Sciatic nerve (tissue), 2 donors: ENCODE results near the gene SERPINA6. TPM values are rescaled to one million over a fixed set of nuclear protein-coding genes. Genes with fewer than 3 reads are reported as not detected.

ENCODE experiments used
- ATAC-seq: fragments of 200-7000 bp; cut with Tn5 transposase; one replicate; pipeline ENCODE4 v1.9.1; 2020; ENCODE audit warnings: mild to moderate bottlenecking, moderate library complexity
- DNase-seq: peaks from one replicate; pipeline ENCODE4 v3.0.0-alpha.2; 2020; ENCODE audit warnings: low spot score
- intact Hi-C: fragments of 100-400 bp; cut with DNase I; formaldehyde crosslinking; loops from one replicate; pipeline ENCODE4 v1.14.2; 2022
- total RNA-seq: library from RNA; stranded (reverse); fragmentation: NEBNext Ultra II Directional; extraction: Animal tissue kit (Norgen Biotek cat#: 25700); gene quantifications from one replicate; pipeline ENCODE4 v1.2.1, GENCODE V29; 2021
- donor health status: DM: no; HTN: no; CAD: no.
- donor health status: DM: no; HTN: no; CAD: no.

Gene SERPINA6
- total RNA-seq, 1 donor from 2014 or later: not detected

- intact Hi-C loops: no loop called here
- no peak for ATAC-seq
Measured at GRCh38 chr14:94332063-94332583, 9.0 kb upstream of the SERPINA6 start.

GRCh38 chr14:94331462-94331861 is 8.3 kb upstream of the SERPINA6 start:
- intact Hi-C loops: no loop called here
- no peak for ATAC-seq
- DNase-seq: no peak

More at GRCh38 chr14:94332063-94332583, 9.0 kb upstream of the SERPINA6 start:
- DNase-seq: no peak

GRCh38 chr14:94330857-94331256 is 7.7 kb upstream of the SERPINA6 start:
- ATAC-seq: peak; percentile 13
- intact Hi-C loops: no loop called here

GRCh38 chr14:94330432-94330831 is 7.3 kb upstream of the SERPINA6 start:
- DNase-seq (no peak), ATAC-seq (no peak)
- intact Hi-C loops: no loop called here

More at GRCh38 chr14:94330857-94331256, 7.7 kb upstream of the SERPINA6 start:
- DNase-seq: no peak

GRCh38 chr14:94329857-94330256 is 6.7 kb upstream of the SERPINA6 start:
- ATAC-seq: no peak
- DNase-seq: no peak
- intact Hi-C loops: no loop called here

- DNase-seq (no peak), ATAC-seq (no peak)
- intact Hi-C loops: no loop called here
Measured at GRCh38 chr14:94328196-94328595, 5.1 kb upstream of the SERPINA6 start.

GRCh38 chr14:94321421-94322271 is 1.5 kb downstream of the SERPINA6 start:
- intact Hi-C loops: no loop called here
- ATAC-seq (no peak), DNase-seq (no peak)

- DNase-seq (no peak), ATAC-seq (no peak)
- intact Hi-C loops: no loop called here
Measured at GRCh38 chr14:94320243-94320642, 2.9 kb downstream of the SERPINA6 start.

- intact Hi-C loops: no loop called here
- peak; percentile 97 for ATAC-seq
- peak; percentile 65 for DNase-seq
Measured at GRCh38 chr14:94317259-94317658, 5.9 kb downstream of the SERPINA6 start.

- intact Hi-C loops: no loop called here
- no peak for DNase-seq
- no peak for ATAC-seq
Measured at GRCh38 chr14:94316692-94317091, 6.4 kb downstream of the SERPINA6 start.

GRCh38 chr14:94314890-94315289 is 8.2 kb downstream of the SERPINA6 start:
- ATAC-seq: no peak
- no peak for DNase-seq
- intact Hi-C loops: no loop called here

- ATAC-seq: no peak
- no peak for DNase-seq
Measured at GRCh38 chr14:94313991-94314655, 9.0 kb downstream of the SERPINA6 start.

GRCh38 chr14:94312481-94313246 is 10.5 kb downstream of the SERPINA6 start:
- intact Hi-C loops: no loop called here
- no peak for ATAC-seq
- DNase-seq: no peak

More at GRCh38 chr14:94313991-94314655, 9.0 kb downstream of the SERPINA6 start:
- intact Hi-C loops: no loop called here

GRCh38 chr14:94310248-94310647 is 12.9 kb downstream of the SERPINA6 start:
- intact Hi-C loops: no loop called here
- DNase-seq (no peak), ATAC-seq (no peak)

GRCh38 chr14:94309721-94310120 is 13.4 kb downstream of the SERPINA6 start:
- DNase-seq (no peak), ATAC-seq (no peak)
- intact Hi-C loops: no loop called here

- intact Hi-C loops: no loop called here
- no peak for ATAC-seq
- no peak for DNase-seq
Measured at GRCh38 chr14:94307410-94307992, 15.6 kb downstream of the SERPINA6 start.

- intact Hi-C loops: no loop called here
- ATAC-seq (no peak), DNase-seq (no peak)
Measured at GRCh38 chr14:94306047-94306978, 16.8 kb downstream of the SERPINA6 start.

GRCh38 chr14:94305620-94306019 is 17.5 kb downstream of the SERPINA6 start:
- intact Hi-C loops: no loop called here
- ATAC-seq: no peak
- DNase-seq: no peak
